ENCODE data around the gene SCIN.
"Not testable (repeated sequence)": the region's sequence is repeated elsewhere in the genome, so short reads cannot be mapped to it uniquely, and the experiment has no call there.

The SCIN gene

DNA sequence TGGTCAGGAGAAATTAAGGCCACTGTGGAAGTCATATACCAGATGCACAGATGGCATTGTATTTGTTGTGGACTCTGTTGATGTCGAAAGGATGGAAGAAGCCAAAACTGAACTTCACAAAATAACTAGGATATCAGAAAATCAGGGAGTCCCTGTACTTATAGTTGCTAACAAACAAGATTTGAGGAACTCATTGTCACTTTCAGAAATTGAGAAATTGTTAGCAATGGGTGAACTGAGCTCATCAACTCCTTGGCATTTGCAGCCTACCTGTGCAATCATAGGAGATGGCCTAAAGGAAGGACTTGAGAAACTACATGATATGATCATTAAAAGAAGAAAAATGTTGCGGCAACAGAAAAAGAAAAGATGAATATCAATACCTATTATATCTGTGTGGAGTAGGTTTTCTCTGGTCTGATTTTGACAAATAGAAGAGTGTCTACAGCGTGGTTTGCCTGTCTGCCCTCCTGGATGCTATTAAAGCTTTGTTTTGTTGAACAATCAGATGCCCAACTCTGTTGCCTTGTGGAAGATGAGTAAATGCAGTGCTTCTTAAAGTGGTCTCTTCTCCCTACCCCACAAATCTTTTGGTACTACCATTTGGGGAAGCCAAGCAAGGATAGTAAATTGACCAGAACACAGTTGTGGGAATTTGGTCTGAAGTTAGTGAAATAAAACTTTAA, 118.1 kb downstream of the SCIN start:
- not testable (repeated sequence) for DNase-seq (ENCODE audit: low spot score)

DNA sequence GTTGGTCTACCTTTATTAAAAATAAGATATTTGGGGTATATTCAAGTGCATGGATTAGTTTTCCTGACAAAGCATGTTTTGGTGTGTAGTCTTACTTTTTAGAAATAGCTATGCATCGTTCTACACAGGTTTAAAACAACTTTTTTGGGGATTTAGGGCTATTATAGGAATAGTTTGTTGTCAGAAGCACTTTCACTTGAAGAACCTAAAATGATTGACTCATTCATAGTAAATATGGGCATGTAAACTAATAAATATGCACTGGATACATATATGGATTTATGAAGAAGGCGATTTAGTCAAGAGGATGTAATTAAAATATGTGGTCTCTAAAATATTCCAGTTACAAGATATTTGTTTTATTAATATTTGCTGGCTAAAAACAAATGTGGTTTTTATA, 118.9 kb downstream of the SCIN start:
- no peak for DNase-seq (ENCODE audit: low spot score)

DNA sequence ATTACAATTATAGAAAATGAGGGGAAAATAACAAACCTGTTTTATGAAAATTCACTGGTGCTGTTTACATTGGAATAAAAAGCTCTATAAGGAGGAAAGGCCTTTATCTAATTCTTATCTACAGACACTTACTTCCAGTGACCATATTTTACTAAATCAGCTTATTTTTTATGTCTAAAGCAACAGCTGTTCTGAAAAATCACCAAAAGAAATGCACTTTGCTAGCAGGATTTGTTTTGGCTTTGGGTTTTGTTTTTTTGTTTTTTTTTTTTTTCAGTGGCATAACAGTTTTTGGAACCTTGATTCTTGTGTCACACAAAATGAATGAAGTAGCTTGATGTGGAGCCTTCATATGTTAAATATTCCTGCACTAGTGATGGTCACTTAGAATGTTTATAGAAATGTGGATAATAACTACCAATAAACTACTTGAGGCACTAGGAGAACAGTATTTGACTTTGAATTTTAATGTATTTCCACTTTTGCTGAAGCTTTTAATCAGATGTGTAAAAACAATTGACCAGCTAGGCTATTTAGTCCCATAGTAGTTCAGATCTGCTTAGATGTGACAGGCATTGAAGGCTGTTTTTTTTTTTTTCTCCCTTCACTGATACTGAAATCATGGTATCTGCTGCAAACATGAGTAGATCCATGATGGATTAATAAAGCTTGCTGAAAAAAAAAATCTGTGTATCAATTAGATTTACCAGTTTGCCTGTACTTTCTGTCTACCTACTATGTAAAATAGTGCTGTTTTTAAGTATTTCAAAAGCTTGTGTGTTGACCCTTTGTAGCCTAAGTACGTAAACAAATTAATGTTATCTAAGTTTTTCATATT, 119.7 kb downstream of the SCIN start:
- DNase-seq (ENCODE audit: low spot score), result no peak

DNA sequence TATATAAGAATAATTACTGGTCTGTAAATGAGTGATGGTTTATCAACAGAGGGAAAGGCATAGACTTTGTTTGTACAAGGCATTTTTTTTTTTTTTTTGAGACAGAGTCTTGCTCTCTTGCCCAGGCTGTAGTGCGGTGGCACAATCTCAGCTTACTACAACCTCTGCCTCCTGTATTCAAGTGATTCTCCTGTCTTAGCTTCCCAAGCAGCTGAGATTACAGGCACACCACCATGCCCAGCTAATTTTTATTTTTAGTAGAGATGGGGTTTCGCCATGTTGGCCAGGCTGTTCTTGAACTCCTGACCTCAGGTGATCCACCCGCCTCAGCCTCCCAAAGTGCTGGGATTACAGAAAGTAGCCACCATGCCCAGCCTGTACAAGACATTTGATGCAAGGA, 120.9 kb downstream of the SCIN start:
- DNase-seq (ENCODE audit: low spot score), result not testable (repeated sequence)

DNA sequence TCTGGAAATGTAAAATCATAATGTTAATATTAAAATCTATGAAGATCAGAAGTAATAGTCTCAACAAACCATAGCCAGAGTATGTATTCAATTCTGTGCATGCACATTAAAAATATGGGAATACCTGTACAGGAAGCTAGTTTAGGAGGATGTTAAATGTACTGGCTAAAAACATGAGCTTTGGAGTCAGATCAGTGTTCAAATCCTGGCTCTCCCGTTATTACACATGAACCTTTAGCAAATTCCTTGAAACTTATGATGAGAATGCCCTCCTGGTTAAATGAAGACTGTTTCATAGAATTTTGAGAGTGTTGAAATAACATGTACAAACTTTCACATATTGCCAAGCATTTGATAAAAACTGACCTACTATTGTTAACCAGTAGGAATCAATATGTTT, 121.5 kb downstream of the SCIN start:
- no peak for DNase-seq (ENCODE audit: low spot score)

DNA sequence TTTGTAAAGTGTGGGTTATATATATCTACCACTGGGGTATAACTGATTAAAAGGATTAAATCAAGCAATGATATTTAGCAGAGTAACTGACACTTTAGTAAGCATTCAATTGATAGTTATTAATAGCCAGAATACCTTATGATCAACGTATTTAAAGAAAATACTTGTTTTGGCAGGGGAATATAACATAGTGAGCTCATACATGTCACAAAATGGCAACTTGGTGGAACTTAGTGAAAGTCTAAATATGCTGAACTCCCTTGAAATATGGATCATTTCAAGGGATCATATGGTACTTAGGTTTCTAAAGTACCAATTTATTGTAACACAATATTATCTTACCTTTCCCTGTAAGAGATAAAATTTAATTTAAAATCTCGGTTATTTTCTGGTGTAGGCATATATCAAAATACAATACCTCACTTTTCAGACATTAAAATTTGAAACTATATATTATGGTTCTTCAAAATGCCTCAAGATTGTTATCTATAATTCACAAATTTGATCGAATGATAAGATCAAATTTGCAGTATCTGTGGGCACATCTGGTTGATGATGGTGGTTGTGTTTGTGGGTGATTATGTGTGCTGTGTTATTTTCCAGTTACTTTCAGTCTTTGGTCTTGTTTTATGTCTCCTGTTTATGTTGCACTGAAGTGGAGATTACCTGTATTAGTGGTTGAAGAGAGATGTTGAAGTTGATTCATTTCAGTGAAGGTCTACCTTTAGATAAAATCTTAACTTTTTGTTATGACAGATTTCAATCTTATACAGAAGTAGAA, 122.1 kb downstream of the SCIN start:
- no peak for DNase-seq (ENCODE audit: low spot score)

DNA sequence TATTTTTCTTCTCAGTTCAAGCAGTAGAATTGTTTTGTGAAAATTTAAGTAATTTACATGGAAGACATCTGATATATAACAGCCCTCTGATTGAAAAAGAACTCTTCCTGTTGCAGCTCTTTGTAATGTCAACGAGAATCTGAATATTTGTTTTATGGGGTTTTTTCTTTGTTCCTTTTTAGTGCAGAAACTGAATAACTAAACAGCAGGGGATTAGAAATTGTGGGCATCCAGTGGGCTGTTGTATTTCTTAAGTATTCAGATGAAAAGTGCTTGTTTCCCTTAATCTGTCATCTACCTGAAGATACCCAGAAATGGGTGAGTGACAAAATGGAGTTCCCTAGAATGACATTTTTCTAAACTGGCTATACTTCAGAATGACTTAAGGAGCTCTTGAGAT, 124.3 kb downstream of the SCIN start:
- DNase-seq (ENCODE audit: low spot score), result no peak

DNA sequence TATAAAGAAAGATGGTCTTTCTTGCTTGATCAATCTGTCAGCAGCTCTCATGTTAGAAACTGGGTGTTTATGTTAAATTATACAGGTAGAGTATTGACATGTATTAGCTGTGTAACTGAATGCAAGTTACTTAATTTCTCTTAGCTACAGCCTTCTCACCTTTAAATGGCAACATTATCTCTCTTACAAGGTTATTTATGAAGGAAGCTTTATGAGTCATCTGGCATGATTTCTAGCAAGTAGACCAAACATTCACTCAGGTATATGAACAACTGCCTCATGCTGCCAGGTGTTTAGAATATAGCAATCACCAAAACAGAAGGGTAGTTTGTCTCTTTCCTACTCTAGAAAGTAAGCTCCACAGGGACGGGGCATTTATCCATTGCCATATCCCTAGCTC, 125.4 kb downstream of the SCIN start:
- DNase-seq (ENCODE audit: low spot score), result no peak

DNA sequence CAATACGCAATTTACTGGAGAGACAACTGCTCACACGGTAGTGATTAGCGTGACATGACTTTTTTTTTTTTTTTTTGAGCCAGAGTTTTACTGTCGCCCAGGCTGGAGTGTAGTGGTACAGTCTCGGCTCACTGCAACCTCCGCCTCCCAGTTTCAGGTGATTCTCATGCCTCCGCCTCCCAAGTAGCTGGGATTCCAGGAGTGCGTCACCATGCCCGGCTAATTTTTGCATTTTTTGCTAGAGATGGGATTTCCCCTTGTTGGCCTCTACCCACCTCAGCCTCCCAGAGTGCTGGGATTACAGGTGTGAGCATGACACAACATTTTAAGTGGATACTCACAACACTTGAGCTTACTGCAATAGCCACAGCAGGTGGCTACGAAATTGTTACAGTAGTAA, 128.8 kb downstream of the SCIN start:
- DNase-seq (ENCODE audit: low spot score), result no peak

DNA sequence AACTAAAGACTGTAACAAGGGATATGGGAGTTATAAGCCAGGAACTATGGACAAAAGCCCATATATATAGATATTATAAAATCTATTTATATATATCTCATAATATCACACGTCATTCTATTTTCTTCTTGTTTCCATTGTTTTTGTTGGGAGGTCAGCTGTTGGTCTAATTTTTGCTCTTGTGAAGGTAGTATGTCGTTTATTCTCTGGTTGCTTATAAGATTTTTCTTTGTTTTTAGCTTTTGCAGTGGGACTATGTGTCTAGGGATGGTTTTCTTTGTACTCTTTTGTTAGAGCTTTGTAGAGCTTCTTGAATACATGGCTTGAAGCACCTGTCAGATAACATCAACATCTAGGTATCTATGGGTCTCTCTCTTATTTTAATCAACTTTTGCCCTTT, 130.9 kb downstream of the SCIN start:
- no peak for DNase-seq (ENCODE audit: low spot score)

DNA sequence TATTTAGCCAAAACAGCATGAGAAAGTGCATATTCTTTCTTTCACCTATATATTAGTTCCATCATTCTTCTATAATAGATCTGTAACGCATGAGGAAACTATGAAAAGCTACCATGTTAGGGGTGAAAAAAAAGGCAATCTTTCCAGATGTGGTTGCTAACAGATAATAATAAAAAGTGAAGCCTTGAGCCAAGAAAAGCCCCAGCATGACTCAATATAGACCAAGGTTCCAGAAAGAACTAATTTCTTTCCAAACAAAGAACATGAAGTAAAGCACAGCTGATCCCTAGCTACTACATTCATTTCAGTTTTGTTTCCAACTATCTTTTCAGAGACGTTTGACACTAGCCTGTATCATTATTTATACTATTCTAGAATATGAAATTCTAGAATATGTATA, 133.4 kb downstream of the SCIN start:
- no peak for DNase-seq (ENCODE audit: low spot score)

DNA sequence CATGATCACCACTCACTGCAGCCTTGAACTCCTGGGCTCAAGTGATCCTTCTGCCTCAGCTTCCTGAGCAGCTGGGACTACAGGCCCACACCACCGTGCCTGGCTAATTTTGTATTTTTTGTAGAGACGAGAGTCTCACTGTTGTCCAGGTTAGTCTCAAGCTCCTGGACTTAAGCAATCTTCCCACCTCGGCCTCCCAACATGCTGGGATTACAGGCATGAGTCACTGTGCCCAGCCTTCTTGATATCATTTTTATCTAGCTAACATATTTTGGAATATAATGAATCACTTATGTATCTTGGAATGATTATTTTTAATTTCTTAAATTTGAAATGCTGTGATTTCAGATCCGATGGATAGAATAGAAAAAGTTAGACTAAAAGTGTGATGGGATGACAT, 135.4 kb downstream of the SCIN start:
- DNase-seq (ENCODE audit: low spot score), result no peak

DNA sequence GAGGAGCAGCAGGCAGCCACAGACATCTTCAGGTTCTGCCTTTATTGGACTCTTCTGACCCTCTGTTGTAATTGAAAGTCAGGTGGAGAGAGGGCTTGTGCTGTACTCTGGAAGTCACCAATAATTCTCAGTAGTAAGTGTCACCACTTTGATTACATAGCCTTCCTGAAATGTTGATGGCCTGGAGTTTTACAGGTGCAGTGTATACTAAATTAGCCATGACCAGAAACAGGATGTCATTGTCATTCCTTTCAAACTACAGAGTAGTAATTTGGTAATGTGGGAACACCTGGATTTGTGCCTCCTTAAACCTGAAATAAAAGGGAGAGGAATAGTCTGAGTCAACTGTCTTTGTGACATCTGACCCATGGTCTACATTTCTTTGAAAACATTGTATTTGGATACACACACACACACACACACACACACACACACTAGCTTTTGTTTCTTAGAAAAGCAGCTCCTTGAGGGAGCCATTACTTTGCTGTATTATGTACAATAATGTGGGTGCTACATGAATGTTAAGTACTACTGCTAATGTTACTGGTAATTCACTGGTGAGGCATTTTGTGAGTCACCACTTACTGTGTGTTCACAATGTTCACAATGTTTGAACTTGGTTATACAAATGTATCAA, 136.5 kb downstream of the SCIN start:
- no peak for DNase-seq (ENCODE audit: low spot score)

DNA sequence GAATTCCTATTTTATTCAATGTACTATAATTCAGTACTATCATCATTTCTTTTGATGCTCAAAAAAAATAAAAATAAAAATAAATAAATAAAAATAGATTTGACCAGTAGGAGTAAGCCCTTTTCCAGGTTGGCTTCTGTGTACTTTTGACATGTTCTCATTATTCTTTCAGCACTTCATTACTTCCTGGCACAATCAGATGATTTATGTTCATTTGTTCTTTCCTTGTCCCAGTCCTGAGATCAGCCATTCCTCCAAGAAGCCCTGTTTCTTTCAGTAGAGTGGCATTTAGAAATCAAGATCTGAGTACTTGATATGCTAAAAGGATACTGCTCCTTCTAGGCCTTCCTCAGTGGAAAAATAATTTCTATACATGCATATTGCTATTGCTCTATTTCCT, 137.8 kb downstream of the SCIN start:
- no peak for DNase-seq (ENCODE audit: low spot score)
